PC-9 (cell line): Measurements from ENCODE around the gene WDR27. TPM values are rescaled to one million over a fixed set of nuclear protein-coding genes. Genes with fewer than 3 reads are reported as not detected.

Source experiments
- BruUV-seq: library from RNA; stranded (reverse); fragments of 400-500 nt; replicated peaks from 2 replicates; lab custom pipeline; 2021; lab: Mats Ljungman, UMichigan
- CTCF ChIA-PET: fragments of 300-600 bp; sonication (Branson Sonifier 250); formaldehyde crosslinking; loops from one replicate; lab custom pipeline; 2022; ENCODE audit warnings: antibody characterized with exemption; lab: Charles Lee
- POLR2A ChIA-PET: fragments of 300-600 bp; sonication (Branson Sonifier 250); formaldehyde crosslinking; loops from one replicate; lab custom pipeline; 2022; ENCODE audit warnings: antibody characterized with exemption; ENCODE audit not compliant: unreplicated experiment; lab: Charles Lee
- DNase-seq, 2 experiments: peaks; one replicate each; pipeline versions ENCODE4 v3.0.0 to v3.0.0-alpha.2; 2015 to 2022; ENCODE audit warnings: mixed read lengths in 1 of 2
- H2AFZ ChIP-seq: fragments of 200-600 bp; sonication (generic); 2 replicates; pipeline ENCODE4 v1.8.1; 2017; ENCODE audit warnings: antibody characterized with exemption
- H3F3A ChIP-seq: fragments of 200-600 bp; sonication (generic); 2 replicates; pipeline ENCODE4 v1.8.1; 2017; ENCODE audit warnings: antibody characterized with exemption, mild to moderate bottlenecking, low read depth; ENCODE audit not compliant: insufficient read depth
- H3K27ac ChIP-seq: fragments of 200-600 bp; sonication (generic); 2 replicates; pipeline ENCODE4 v1.6.1; 2016; ENCODE audit warnings: mixed run types
- H3K27me3 ChIP-seq: fragments of 200-600 bp; sonication (generic); 2 replicates; pipeline ENCODE4 v1.6.1; 2016; ENCODE audit warnings: low read depth, mixed run types; ENCODE audit not compliant: insufficient read depth
- H3K36me3 ChIP-seq: fragments of 200-600 bp; sonication (generic); 2 replicates; pipeline ENCODE4 v1.6.1; 2016; ENCODE audit warnings: low read depth, mixed run types
- H3K4me1 ChIP-seq: fragments of 200-600 bp; sonication (generic); replicated peaks from 2 replicates; pipeline ENCODE4 v1.6.1; 2016; ENCODE audit warnings: mixed run types; ENCODE audit not compliant: insufficient read depth
- H3K4me2 ChIP-seq: fragments of 200-600 bp; sonication (generic); 2 replicates; pipeline ENCODE4 v1.6.1; 2017; ENCODE audit warnings: mixed run types
- H3K4me3 ChIP-seq: fragments of 200-600 bp; sonication (generic); 2 replicates; pipeline ENCODE4 v1.6.1; 2016; ENCODE audit warnings: mixed run types
- H3K79me2 ChIP-seq: fragments of 200-600 bp; sonication (generic); 2 replicates; pipeline ENCODE4 v1.6.1; 2017; ENCODE audit warnings: low read depth, mixed run types
- H3K9me2 ChIP-seq: fragments of 200-600 bp; sonication (generic); 2 replicates; pipeline ENCODE4 v1.8.1; 2017; ENCODE audit warnings: mild to moderate bottlenecking; ENCODE audit not compliant: insufficient read depth
- H3K9me3 ChIP-seq: fragments of 200-600 bp; sonication (generic); 2 replicates; pipeline ENCODE4 v1.8.1; 2016; ENCODE audit warnings: low read depth; ENCODE audit not compliant: insufficient read depth
- H4K20me1 ChIP-seq: fragments of 200-600 bp; sonication (generic); 2 replicates; pipeline ENCODE4 v1.8.1; 2017; ENCODE audit not compliant: insufficient read depth
- CTCF ChIP-seq: fragments of 200-600 bp; sonication (generic); conservative IDR thresholded peaks from 2 replicates; pipeline ENCODE4 v1.6.1; 2017; ENCODE audit warnings: mixed run types, antibody characterized with exemption, mild to moderate bottlenecking, moderate library complexity
- EZH2 ChIP-seq: fragments of 200-600 bp; sonication (generic); IDR thresholded peaks from 2 replicates; pipeline ENCODE4 v1.8.0; 2017; ENCODE audit warnings: antibody characterized with exemption, low read depth
- intact Hi-C: fragments of 100-400 bp; cut with micrococcal nuclease; formaldehyde crosslinking; loops from one replicate; pipeline ENCODE4 v1.10.0; 2022; ENCODE audit not compliant: unreplicated experiment
- total RNA-seq: library from RNA; stranded (reverse); gene quantifications from 2 replicates; pipeline ENCODE4 v1.2.3, GENCODE V29; 2021

WDR27 gene
- total RNA-seq, 1 experiment from 2014 or later: 54.2 TPM

GRCh38 chr6:169640351-169640852 lies 61.4 kb downstream of the WDR27 start:
- no peak overlapping the region for H2AFZ ChIP-seq
- no peaks in the 10 kb centered on the region for H3K27me3 ChIP-seq
- POLR2A ChIA-PET: no interaction called here
- TF ChIP-seq CTCF (no peak), EZH2 (no peak)
- H3K9me2 ChIP-seq: no peaks in the 10 kb centered on the region
- H3K9me3 ChIP-seq: no peaks in the 10 kb centered on the region
- CTCF ChIA-PET: no interaction called here
- no peaks in the 10 kb centered on the region for H3K36me3 ChIP-seq
- no peak for DNase-seq
- no peaks in the 10 kb centered on the region; the same call in 1 of the 2 replicates for H4K20me1 ChIP-seq
- H3K4me3 ChIP-seq: no peak overlapping the region
- no peaks in the 10 kb centered on the region; the same call in 1 of the 2 replicates for H3F3A ChIP-seq
- H3K27ac ChIP-seq: no peak overlapping the region
- H3K4me1 ChIP-seq: no peaks in the 10 kb centered on the region
- no peak overlapping the region for H3K4me2 ChIP-seq
- H3K79me2 ChIP-seq: no peaks in the 10 kb centered on the region
- intact Hi-C loops: no loop called here
- BruUV-seq: no TSS peak

- H3K27ac ChIP-seq: no peak overlapping the region
- no TSS peak for BruUV-seq
Observed at GRCh38 chr6:169639653-169640278, 62.1 kb downstream of the WDR27 start.

DNA sequence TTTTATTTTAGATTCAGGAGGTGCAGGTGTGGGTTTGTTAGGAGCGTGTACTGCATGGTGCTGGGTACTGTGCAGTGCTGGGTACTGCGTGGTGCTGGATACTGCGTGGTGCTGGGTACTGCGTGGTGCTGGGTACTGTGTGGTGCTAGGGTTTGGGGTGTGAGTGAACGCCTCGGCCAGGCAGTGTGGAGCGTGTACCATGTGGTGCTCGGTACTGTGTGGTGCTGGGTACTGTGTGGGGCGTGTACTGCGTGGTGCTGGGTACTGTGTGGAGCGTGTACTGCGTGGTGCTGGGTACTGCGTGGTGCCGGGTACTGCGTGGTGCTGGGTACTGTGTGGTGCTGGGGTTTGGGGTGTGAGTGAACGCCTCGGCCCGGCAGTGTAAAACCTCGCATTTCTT lies 62.9 kb downstream of the WDR27 start:
- H3K79me2 ChIP-seq: no peaks in the 10 kb centered on the region
- H4K20me1 ChIP-seq: no peaks in the 10 kb centered on the region; the same call in 1 of the 2 replicates
- no peak overlapping the region for H3K4me2 ChIP-seq
- no peak overlapping the region for H3K27ac ChIP-seq
- no peak for DNase-seq
- H3K9me3 ChIP-seq: no peaks in the 10 kb centered on the region
- no peaks in the 10 kb centered on the region for H3K9me2 ChIP-seq
- no peaks in the 10 kb centered on the region for H3K27me3 ChIP-seq
- no TSS peak for BruUV-seq
- no peak overlapping the region for H3K4me3 ChIP-seq
- H3K36me3 ChIP-seq: no peaks in the 10 kb centered on the region
- TF ChIP-seq EZH2 (no peak), CTCF (no peak)
- no peaks in the 10 kb centered on the region for H3K4me1 ChIP-seq
- H2AFZ ChIP-seq: no peak overlapping the region
- no peaks in the 10 kb centered on the region; the same call in 1 of the 2 replicates for H3F3A ChIP-seq
- intact Hi-C loops: no loop called here
- ChIA-PET POLR2A (no interaction called here), CTCF (no interaction called here)

More at GRCh38 chr6:169639653-169640278, 62.1 kb downstream of the WDR27 start:
- ChIA-PET POLR2A (no interaction called here), CTCF (no interaction called here)
- no peaks in the 10 kb centered on the region for H3K79me2 ChIP-seq
- intact Hi-C loops: no loop called here
- H3F3A ChIP-seq: no peaks in the 10 kb centered on the region; the same call in 1 of the 2 replicates
- TF ChIP-seq CTCF (no peak), EZH2 (no peak)
- H3K4me1 ChIP-seq: no peaks in the 10 kb centered on the region
- no peaks in the 10 kb centered on the region for H3K27me3 ChIP-seq
- DNase-seq: no peak
- no peaks in the 10 kb centered on the region for H3K36me3 ChIP-seq
- no peaks in the 10 kb centered on the region for H3K9me3 ChIP-seq
- H3K9me2 ChIP-seq: no peaks in the 10 kb centered on the region
- no peak overlapping the region for H3K4me2 ChIP-seq
- H2AFZ ChIP-seq: no peak overlapping the region
- H3K4me3 ChIP-seq: no peak overlapping the region
- no peaks in the 10 kb centered on the region; the same call in 1 of the 2 replicates for H4K20me1 ChIP-seq
